GM12878 (cell line): ENCODE measurements around the gene PIWIL1. TPM values are rescaled to one million over a fixed set of nuclear protein-coding genes. Genes with fewer than 3 reads are reported as not detected.

Experiments
- ATAC-seq: fragments of 200-7000 bp; cut with Tn5 transposase; 3 replicates; pipeline ENCODE4 v1.9.1; 2020; ENCODE audit warnings: mild to moderate bottlenecking, moderate library complexity
- BruUV-seq: library from RNA; stranded (reverse); fragments of 400-500 nt; replicated peaks from 2 replicates; lab custom pipeline; 2021; lab: Mats Ljungman, UMichigan
- CTCF ChIA-PET: fragments of 300-600 bp; sonication (Branson Sonifier 250); formaldehyde crosslinking; extraction: SDS; loops from one replicate; lab custom pipeline; 2021; ENCODE audit warnings: inconsistent platforms; lab: Yijun Ruan, JAX
- POLR2A ChIA-PET: fragments of 350-600 bp; formaldehyde crosslinking; extraction: SDS; loops from one replicate; lab custom pipeline; 2021; ENCODE audit warnings: inconsistent platforms; lab: Charles Lee
- RAD21 ChIA-PET: fragments of 300-600 bp; sonication (Branson Sonifier 250); formaldehyde crosslinking; loops from one replicate; lab custom pipeline; 2023; ENCODE audit warnings: antibody characterized with exemption; ENCODE audit not compliant: unreplicated experiment; lab: Charles Lee
- SMC1A ChIA-PET: fragments of 300-600 bp; sonication (Branson Sonifier 250); formaldehyde crosslinking; loops from one replicate; lab custom pipeline; 2023; ENCODE audit not compliant: unreplicated experiment, uncharacterized antibody; lab: Charles Lee
- DNase-seq: peaks from one replicate; pipeline ENCODE4 v3.0.0-alpha.2; 2011; ENCODE audit warnings: low read depth, low spot score
- FAIRE-seq: peaks from 3 replicates; lab custom pipeline; 2011; peaks lifted over from hg19 to GRCh38; lab: Jason Lieb, UNC
- H2AFZ ChIP-seq: 2 replicates; pipeline ENCODE4 v1.6.0; 2011; ENCODE audit warnings: low read depth, low read length, control low read depth; ENCODE audit not compliant: control insufficient read depth
- H3K27ac ChIP-seq: 2 replicates; pipeline ENCODE4 v1.5.1; 2011; ENCODE audit warnings: control low read depth; ENCODE audit not compliant: control insufficient read depth, insufficient read depth
- H3K27me3 ChIP-seq, 2 experiments: replicated peaks in 1 of 2; 2 replicates each; pipeline versions ENCODE4 v1.6.0 to v1.6.1; 2011; ENCODE audit warnings: low read length in 1 of 2; ENCODE audit not compliant: control insufficient read depth in 2 of 2, insufficient read depth in 2 of 2
- H3K36me3 ChIP-seq, 2 experiments: 2 replicates each; pipeline ENCODE4 v1.5.1; 2011; ENCODE audit warnings: low read length in 1 of 2; ENCODE audit not compliant: control insufficient read depth in 2 of 2, insufficient read depth in 2 of 2
- H3K4me1 ChIP-seq: 2 replicates; pipeline ENCODE4 v1.6.1; 2011; ENCODE audit warnings: mild to moderate bottlenecking, low read length, moderate library complexity, mixed read lengths; ENCODE audit not compliant: control insufficient read depth, insufficient read depth
- H3K4me2 ChIP-seq: 2 replicates; pipeline ENCODE4 v1.6.0; 2011; ENCODE audit warnings: control low read depth; ENCODE audit not compliant: control insufficient read depth, insufficient read depth
- H3K4me3 ChIP-seq: fragments of 200-600 bp; sonication (generic); 2 replicates; pipeline ENCODE4 v1.5.1; 2016
- H3K79me2 ChIP-seq: 2 replicates; pipeline ENCODE4 v1.6.0; 2011; ENCODE audit warnings: low read length; ENCODE audit not compliant: control insufficient read depth, insufficient read depth
- H3K9ac ChIP-seq: 2 replicates; pipeline ENCODE4 v1.8.0; 2011; ENCODE audit warnings: low read length, control low read depth, mixed read lengths; ENCODE audit not compliant: control insufficient read depth, insufficient read depth
- H3K9me3 ChIP-seq: replicated peaks from 3 replicates; pipeline ENCODE4 v1.5.1; 2011; ENCODE audit warnings: mild to moderate bottlenecking, low read length; ENCODE audit not compliant: control insufficient read depth, insufficient read depth
- H4K20me1 ChIP-seq: 2 replicates; pipeline ENCODE4 v1.6.0; 2011; ENCODE audit not compliant: control insufficient read depth, insufficient read depth
- CEBPZ ChIP-seq: fragments of 150-350 bp; IDR thresholded peaks from 2 replicates; pipeline ENCODE4 v1.6.1; 2016; ENCODE audit warnings: low read depth, low read length
- CHD1 ChIP-seq: IDR thresholded peaks from 2 replicates; pipeline ENCODE4 v1.6.1; 2012; ENCODE audit warnings: low read depth, low read length, improper control_type of control experiment
- CHD2 ChIP-seq: IDR thresholded peaks from 2 replicates; pipeline ENCODE4 v1.6.1; 2011; ENCODE audit warnings: low read depth, low read length, improper control_type of control experiment, borderline replicate concordance
- KLF5 ChIP-seq: fragments of 450-650 bp; IDR thresholded peaks from 2 replicates; pipeline ENCODE4 v1.6.1; 2014; ENCODE audit warnings: mild to moderate bottlenecking; ENCODE audit not compliant: partially characterized antibody
- NBN ChIP-seq: fragments of 450-650 bp; IDR thresholded peaks from 2 replicates; pipeline ENCODE4 v1.6.1; 2016
- POLR2AphosphoS5 ChIP-seq: IDR thresholded peaks from 2 replicates; pipeline ENCODE4 v1.6.1; 2011; ENCODE audit warnings: mild to moderate bottlenecking, low read length, inconsistent platforms
- PRDM15 ChIP-seq: fragments of 450-650 bp; formaldehyde crosslinking; IDR thresholded peaks from 2 replicates; pipeline ENCODE4 v1.4.0; 2020; ENCODE audit warnings: mild to moderate bottlenecking, moderate library complexity
- RB1 ChIP-seq: fragments of 450-650 bp; formaldehyde crosslinking; IDR thresholded peaks from 2 replicates; pipeline ENCODE4 v1.6.1; 2017; ENCODE audit warnings: mild to moderate bottlenecking, borderline replicate concordance
- SMARCA5 ChIP-seq: fragments of 450-650 bp; IDR thresholded peaks from 2 replicates; pipeline ENCODE4 v1.6.1; 2017; ENCODE audit warnings: mild to moderate bottlenecking
- SP1 ChIP-seq: IDR thresholded peaks from one replicate; pipeline ENCODE4 v1.6.1; 2011; ENCODE audit warnings: low read depth, low read length
- SRF ChIP-seq, 2 experiments: IDR thresholded peaks; 2 replicates each; pipeline ENCODE4 v1.6.1; 2011; ENCODE audit warnings: low read depth in 2 of 2, low read length in 2 of 2, mild to moderate bottlenecking in 1 of 2, moderate library complexity in 1 of 2
- STAT1 ChIP-seq: fragments of 450-650 bp; conservative IDR thresholded peaks from 2 replicates; pipeline ENCODE4 v1.6.1; 2014; ENCODE audit warnings: antibody characterized with exemption, mild to moderate bottlenecking
- in situ Hi-C: fragments of 300-500 bp; cut with MboI; formaldehyde crosslinking; loops from 9 replicates; pipeline ENCODE4 v1.14.3; 2018; ENCODE audit warnings: mixed read lengths
- intact Hi-C: fragments of 100-400 bp; cut with micrococcal nuclease; formaldehyde crosslinking; loops from one replicate; pipeline ENCODE4 v1.14.2; 2022; ENCODE audit not compliant: unreplicated experiment
- polyA plus RNA-seq, 11 experiments: library from polyadenylated mRNA; depleted of rRNA in 4 of 11; unstranded in 6 of 11; stranded (reverse) in 5 of 11; fragments of >200 nt; fragmentation: Nextera tagmentation in 4 of 11; fragmentation: Illumina TruSeq in 1 of 11; extraction: Ambion mirVana in 4 of 11; extraction: Trizol in 1 of 11; gene quantifications; 1 replicate in 1 of 11; 2 replicates in 10 of 11; pipeline versions ENCODE4 v1.2.1 to v1.2.3, GENCODE V29; 2011 to 2016; ENCODE audit warnings: inconsistent platforms in 2 of 11, missing spikeins in 2 of 11, low read depth in 1 of 11
- total RNA-seq, 4 experiments: library from RNA; depleted of rRNA in 3 of 4; stranded (reverse); fragments of >200 nt in 3 of 4; fragmentation: Illumina TruSeq in 1 of 4; extraction: Trizol in 1 of 4; gene quantifications; 2 replicates each; pipeline versions ENCODE4 v1.2.1 to v1.2.3, GENCODE V29; 2013 to 2021
- TF ChIP-seq, protein P1 (sequence below): IDR thresholded peaks from 2 replicates; pipeline ENCODE4 v1.6.1; 2011; ENCODE audit warnings: low read depth, mild to moderate bottlenecking, low read length, moderate library complexity, borderline replicate concordance; ENCODE audit errors: extremely low read depth

PIWIL1 gene
- total and polyA plus RNA-seq, 10 of the 15 experiments (the other 5 are each of a cell fraction or from before 2014, with no cell fraction given): not detected

- no peak for TF ChIP-seq CHD2
- TF ChIP-seq NBN: no peak
- TF ChIP-seq SP1: no peak
- TF ChIP-seq STAT1: no peak
- TF ChIP-seq RB1: no peak
- no peak for TF ChIP-seq CEBPZ
- no peak for TF ChIP-seq CHD1
- TF ChIP-seq SRF (IDR thresholded peaks at IDR 0.05; ENCODE audit: low read depth in 2 of 2, low read length in 2 of 2): no peak
- no peak for TF ChIP-seq POLR2AphosphoS5
- TF ChIP-seq, protein P1, sequence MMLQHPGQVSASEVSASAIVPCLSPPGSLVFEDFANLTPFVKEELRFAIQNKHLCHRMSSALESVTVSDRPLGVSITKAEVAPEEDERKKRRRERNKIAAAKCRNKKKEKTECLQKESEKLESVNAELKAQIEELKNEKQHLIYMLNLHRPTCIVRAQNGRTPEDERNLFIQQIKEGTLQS: no peak
- no peak for TF ChIP-seq PRDM15 (CRISPR knock-in tag)
- no peak for TF ChIP-seq SMARCA5
- TF ChIP-seq KLF5: no peak
- H3K27me3 ChIP-seq: no peaks in the 10 kb centered on the region
- no peak for FAIRE-seq
- no peak overlapping the region for H3K4me3 ChIP-seq
- ChIA-PET RAD21 (interaction anchor here (0.7 kb wide), 1 partner anchor 394 kb away, joined by 3 read pairs; no protein-coding TSS in a partner anchor), SMC1A (no interaction called here), POLR2A (no interaction called here), CTCF (no interaction called here)
- no peaks in the 10 kb centered on the region; the same call in 2 of the 3 replicates for H3K9me3 ChIP-seq
- H3K36me3 ChIP-seq: no peaks in the 10 kb centered on the region
- intact Hi-C loops (no loop called here), in situ Hi-C loops (no loop called here)
- H3K9ac ChIP-seq: no peak overlapping the region
- H3K27ac ChIP-seq: no peak overlapping the region
- H3K4me1 ChIP-seq: no peaks in the 10 kb centered on the region
- no peak for DNase-seq
- no peak overlapping the region for H3K4me2 ChIP-seq
- H3K79me2 ChIP-seq: no peaks in the 10 kb centered on the region
- BruUV-seq: no TSS peak
- no peaks in the 10 kb centered on the region for H4K20me1 ChIP-seq
- no peak for ATAC-seq
- no peak overlapping the region for H2AFZ ChIP-seq
Observed at GRCh38 chr12:130353081-130353480, 15.4 kb downstream of the PIWIL1 start.
